Erythroblast (primary cell): ENCODE results near the gene BAIAP3.

Experiments used
- DNase-seq, 2 experiments: peaks; one replicate each; lab custom pipeline; 2025; lab: John Stamatoyannopoulos, UW
- GATA1 ChIP-seq: IDR thresholded peaks from 2 replicates; pipeline ENCODE4 v1.6.1; 2011; ENCODE audit warnings: low read depth, mild to moderate bottlenecking, control low read depth, low read length, moderate library complexity
- POLR2A ChIP-seq: IDR thresholded peaks from 2 replicates; pipeline ENCODE4 v1.6.1; 2011; ENCODE audit warnings: mild to moderate bottlenecking, low read length

The BAIAP3 gene

GRCh38 chr16:1347962-1348361, 14.5 kb downstream of the BAIAP3 start:
- no peak for DNase-seq
- TF ChIP-seq GATA1 (no peak), POLR2A (no peak)

- DNase-seq, result no peak
- no peak for TF ChIP-seq GATA1
- no peak for TF ChIP-seq POLR2A
Measured at GRCh38 chr16:1348441-1348840, 15.0 kb downstream of the BAIAP3 start.

- no peak for DNase-seq
- TF ChIP-seq GATA1 (no peak), POLR2A (no peak)
Measured at GRCh38 chr16:1348926-1349325, 15.5 kb downstream of the BAIAP3 start.

- TF ChIP-seq POLR2A (no peak), GATA1 (no peak)
- no peak for DNase-seq
Measured at GRCh38 chr16:1349351-1349750, 15.9 kb downstream of the BAIAP3 start.

- TF ChIP-seq POLR2A (no peak), GATA1 (no peak)
- DNase-seq, result no peak
Measured at GRCh38 chr16:1349951-1350350, 16.5 kb downstream of the BAIAP3 start.

- DNase-seq, result no peak
- no peak for TF ChIP-seq GATA1
- TF ChIP-seq POLR2A, result no peak
Measured at GRCh38 chr16:1350691-1351090, 17.2 kb downstream of the BAIAP3 start.

- DNase-seq, result peak; percentile 51 to 56
- no peak for TF ChIP-seq GATA1
- TF ChIP-seq POLR2A, result no peak
Measured at GRCh38 chr16:1351215-1351581, 17.8 kb downstream of the BAIAP3 start.

- TF ChIP-seq GATA1, result no peak
- TF ChIP-seq POLR2A, result peak; percentile 75
- DNase-seq, result peak; percentile 95 to 97
Measured at GRCh38 chr16:1351582-1352362, 18.3 kb downstream of the BAIAP3 start, which contains the start of the genes GNPTG and TSR3. Gene GNPTG (plus strand): TSS chr16:1351931. CDS start chr16:1351966, 35 bp downstream. Gene TSR3 (minus strand): TSS chr16:1351878. CDS start chr16:1351804, 74 bp downstream.

- TF ChIP-seq GATA1, result no peak
- TF ChIP-seq POLR2A, result no peak
- DNase-seq, result no peak
Measured at GRCh38 chr16:1354815-1355540, 21.5 kb downstream of the BAIAP3 start.

GRCh38 chr16:1355591-1355990, 22.1 kb downstream of the BAIAP3 start:
- no peak for TF ChIP-seq POLR2A
- no peak for TF ChIP-seq GATA1
- DNase-seq, result no peak

- TF ChIP-seq GATA1 (no peak), POLR2A (no peak)
- DNase-seq, result no peak
Measured at GRCh38 chr16:1356061-1356900, 22.8 kb downstream of the BAIAP3 start.

GRCh38 chr16:1357906-1358566, 24.6 kb downstream of the BAIAP3 start:
- DNase-seq, result no peak
- no peak for TF ChIP-seq POLR2A
- TF ChIP-seq GATA1, result no peak
